Measurements from ENCODE around the gene DCN.

DCN gene

GRCh38 chr12:91094957-91095356 is 87.7 kb downstream of the DCN start:
- DNase-seq (ENCODE audit: extremely low read depth, insufficient read length), result no peak
- H3K4me3 ChIP-seq (replicated peaks; ENCODE audit: low read depth, low read length), result no peak overlapping the region
- H3K27me3 ChIP-seq (replicated peaks; ENCODE audit: control insufficient read depth, insufficient read depth, low read length), result no peaks in the 10 kb centered on the region
- TF ChIP-seq CTCF (IDR thresholded peaks at IDR 0.05; ENCODE audit: insufficient read depth, low read length, poor library complexity, severe bottlenecking), result no peak
- H3K36me3 ChIP-seq (ENCODE audit: control insufficient read depth, insufficient read depth, low read length), result no peaks in the 10 kb centered on the region

GRCh38 chr12:91094032-91094662 is 88.5 kb downstream of the DCN start:
- no peak for DNase-seq (ENCODE audit: extremely low read depth, insufficient read length)
- no peak for TF ChIP-seq CTCF (IDR thresholded peaks at IDR 0.05; ENCODE audit: insufficient read depth, low read length, poor library complexity, severe bottlenecking)
- Histone ChIP-seq H3K36me3 (ENCODE audit: control insufficient read depth, insufficient read depth, low read length) (no peaks in the 10 kb centered on the region), H3K27me3 (replicated peaks; ENCODE audit: control insufficient read depth, insufficient read depth, low read length) (no peaks in the 10 kb centered on the region), H3K4me3 (replicated peaks; ENCODE audit: low read depth, low read length) (no peak overlapping the region)

GRCh38 chr12:91093341-91093740 is 89.3 kb downstream of the DCN start:
- Histone ChIP-seq H3K36me3 (ENCODE audit: control insufficient read depth, insufficient read depth, low read length) (no peaks in the 10 kb centered on the region), H3K4me3 (replicated peaks; ENCODE audit: low read depth, low read length) (no peak overlapping the region), H3K27me3 (replicated peaks; ENCODE audit: control insufficient read depth, insufficient read depth, low read length) (no peaks in the 10 kb centered on the region)
- no peak for TF ChIP-seq CTCF (IDR thresholded peaks at IDR 0.05; ENCODE audit: insufficient read depth, low read length, poor library complexity, severe bottlenecking)
- DNase-seq (ENCODE audit: extremely low read depth, insufficient read length), result no peak

GRCh38 chr12:91091916-91092715 is 90.5 kb downstream of the DCN start:
- no peak for DNase-seq (ENCODE audit: extremely low read depth, insufficient read length)
- Histone ChIP-seq H3K4me3 (replicated peaks; ENCODE audit: low read depth, low read length) (no peak overlapping the region), H3K36me3 (ENCODE audit: control insufficient read depth, insufficient read depth, low read length) (no peaks in the 10 kb centered on the region), H3K27me3 (replicated peaks; ENCODE audit: control insufficient read depth, insufficient read depth, low read length) (no peaks in the 10 kb centered on the region)
- TF ChIP-seq CTCF (IDR thresholded peaks at IDR 0.05; ENCODE audit: insufficient read depth, low read length, poor library complexity, severe bottlenecking), result no peak

All from GM06990 (cell line).